Adrenal gland (tissue), 12 donors: ENCODE measurements around the gene RIPPLY3. TPM values are rescaled to one million over a fixed set of nuclear protein-coding genes. Genes with fewer than 3 reads are reported as not detected.

Experiments used
- DNase-seq, 7 donors: peaks; one replicate each; pipeline ENCODE4 v3.0.0-alpha.2; 2019 to 2020
- H3K27ac ChIP-seq, 5 donors: fragments of 200-600 bp; sonication (generic) in 4 of 5; 1 replicate in 3 of 5; 2 replicates in 2 of 5; pipeline versions ENCODE4 v1.5.1 to v1.8.0; 2016 to 2020; ENCODE audit warnings: mild to moderate bottlenecking in 1 of 5
- H3K27me3 ChIP-seq: fragments of 200-600 bp; 2 replicates; pipeline ENCODE4 v1.8.0; 2021
- H3K36me3 ChIP-seq, 2 donors: fragments of 200-600 bp; replicated peaks in 1 of 2; 1 replicate in 1 of 2; 2 replicates in 1 of 2; pipeline versions ENCODE4 v1.5.1 to v1.8.0; 2018 to 2022
- H3K4me1 ChIP-seq, 2 donors: fragments of 200-600 bp; replicated peaks in 1 of 2; 1 replicate in 1 of 2; 2 replicates in 1 of 2; pipeline versions ENCODE4 v1.5.1 to v1.8.0; 2018 to 2021
- H3K4me3 ChIP-seq, 4 donors: fragments of 200-600 bp; sonication (generic) in 3 of 4; one replicate each; pipeline ENCODE4 v1.5.1; 2016 to 2018
- H3K9me3 ChIP-seq, 3 donors: fragments of 200-600 bp; sonication (generic) in 1 of 3; replicated peaks in 1 of 3; 1 replicate in 2 of 3; 2 replicates in 1 of 3; pipeline versions ENCODE4 v1.5.1 to v1.8.0; 2016 to 2021
- CTCF ChIP-seq, 6 experiments: fragments of 450-650 bp in 4 of 6; fragments of 200-600 bp in 2 of 6; sonication (generic) in 1 of 6; IDR thresholded peaks; 1 replicate in 5 of 6; 2 replicates in 1 of 6; pipeline versions ENCODE4 v1.5.1 to v1.8.0; 2016 to 2021; ENCODE audit warnings: antibody characterized with exemption in 6 of 6, mild to moderate bottlenecking in 2 of 6, moderate library complexity in 1 of 6
- POLR2A ChIP-seq, 2 donors: fragments of 450-650 bp; IDR thresholded peaks; one replicate each; pipeline ENCODE4 v1.6.1; 2017; ENCODE audit warnings: antibody characterized with exemption in 2 of 2, mild to moderate bottlenecking in 2 of 2, moderate library complexity in 1 of 2
- WGBS, 4 donors: extraction: QIAGEN DNeasy Blood & Tissue Kit in 2 of 4; methylation state at CpG; one replicate each; pipeline versions ENCODE4 v1.1.5 to v1.1.7; 2013 to 2017; 5-methylcytosine and 5-hydroxymethylcytosine counted together
- intact Hi-C, 2 donors: fragments of 100-400 bp; cut with DNase I; formaldehyde crosslinking; loops; one replicate each; pipeline versions ENCODE4 v1.14.1 to v1.15.0; 2022 to 2023
- polyA plus RNA-seq, 3 donors: library from polyadenylated mRNA; stranded (reverse); fragments of 200-250 nt in 2 of 3; fragments of 350-450 nt in 1 of 3; fragmentation: Illumina TruSeq in 1 of 3; extraction: RNeasy Lipid Tissue Mini Kit (QIAGEN cat#74804) in 1 of 3; gene quantifications; one replicate each; pipeline ENCODE4 v1.2.3, GENCODE V29; 2013 to 2014
- small RNA-seq, 2 donors: library from RNA; depleted of rRNA; stranded (forward); fragments of <200 nt; gene quantifications; one replicate each; pipeline ENCODE3, GENCODE V24; 2016
- total RNA-seq, 9 donors: library from RNA; depleted of rRNA in 4 of 9; stranded (reverse); fragments of >200 nt in 4 of 9; fragments of 120-200 nt in 1 of 9; fragmentation: NEBNext Ultra II Directional in 1 of 9; extraction: Animal tissue kit (Norgen Biotek cat#: 25700) in 1 of 9; gene quantifications; one replicate each; pipeline versions ENCODE4 v1.1.0 to v1.2.4, GENCODE V29; 2013 to 2023
- donor health status: healthy with polysubstance abuse.
- donor health status: Bipolar disorder and iron deficiency.
- donor health status: DM: yes; HTN: yes; CAD: no.
- donor health status: DM: no; HTN: no; CAD: no.
- donor health status: DM: no; HTN: no; CAD: no.
- donor health status: DM: yes; HTN: yes; CAD: no.

RIPPLY3 gene
- total and polyA plus RNA-seq, 12 donors = 0.17 to 1.3 (median 0.39) TPM; not detected in 3

GRCh38 chr21:37062593-37062935 is 56.1 kb downstream of the RIPPLY3 start:
- intact Hi-C loops = no loop called here
- WGBS, 4 donors = 83 to 94% (median 89%) methylated on average over 6 of the region's 6 CpGs
- no peak for TF ChIP-seq CTCF (IDR thresholded peaks at IDR 0.05)
- no peak for TF ChIP-seq POLR2A (IDR thresholded peaks at IDR 0.05)

GRCh38 chr21:37063433-37063832 is 56.9 kb downstream of the RIPPLY3 start:
- TF ChIP-seq CTCF (IDR thresholded peaks at IDR 0.05) = no peak
- no peak for TF ChIP-seq POLR2A (IDR thresholded peaks at IDR 0.05)
- intact Hi-C loops = no loop called here
- no peak overlapping the region for H3K27ac ChIP-seq

More at GRCh38 chr21:37062593-37062935, 56.1 kb downstream of the RIPPLY3 start:
- H3K4me3 ChIP-seq = no peak overlapping the region
- H3K27ac ChIP-seq = no peak overlapping the region
- peaks cover 0 to 4% of the 10 kb centered on the region in 2 donors for H3K4me1 ChIP-seq
- H3K36me3 ChIP-seq = peaks cover 0 to 20% of the 10 kb centered on the region in 2 donors
- DNase-seq = no peak
- H3K9me3 ChIP-seq = no peaks in the 10 kb centered on the region
- H3K27me3 ChIP-seq = no peaks in the 10 kb centered on the region

GRCh38 chr21:37064841-37065240 is 58.3 kb downstream of the RIPPLY3 start:
- intact Hi-C loops = no loop called here
- Histone ChIP-seq H3K27me3 (no peaks in the 10 kb centered on the region), H3K4me3 (no peak overlapping the region), H3K4me1 (no peaks in the 10 kb centered on the region), H3K36me3 (peaks cover 0 to 22% of the 10 kb centered on the region in 2 donors), H3K27ac (no peak overlapping the region), H3K9me3 (no peaks in the 10 kb centered on the region)
- DNase-seq = no peak
- TF ChIP-seq CTCF (IDR thresholded peaks at IDR 0.05) = no peak
- TF ChIP-seq POLR2A (IDR thresholded peaks at IDR 0.05) = no peak

More at GRCh38 chr21:37063433-37063832, 56.9 kb downstream of the RIPPLY3 start:
- Histone ChIP-seq H3K4me1 (no peaks in the 10 kb centered on the region), H3K27me3 (no peaks in the 10 kb centered on the region), H3K9me3 (no peaks in the 10 kb centered on the region), H3K4me3 (no peak overlapping the region), H3K36me3 (peaks cover 0 to 22% of the 10 kb centered on the region in 2 donors)
- 54 to 86% (median 73%) methylated on average over 1 of the region's 1 CpG for WGBS, 4 donors
- DNase-seq = no peak

- H3K27ac ChIP-seq = no peak overlapping the region
- intact Hi-C loops = no loop called here
- H3K9me3 ChIP-seq = no peaks in the 10 kb centered on the region
- TF ChIP-seq POLR2A (IDR thresholded peaks at IDR 0.05) = no peak
- TF ChIP-seq CTCF (IDR thresholded peaks at IDR 0.05) = no peak
- no peaks in the 10 kb centered on the region for H3K27me3 ChIP-seq
- peaks cover 0 to 22% of the 10 kb centered on the region in 2 donors for H3K36me3 ChIP-seq
- peaks cover 0 to 6% of the 10 kb centered on the region in 2 donors for H3K4me1 ChIP-seq
- WGBS, 4 donors = 86 to 98% (median 94%) methylated on average over 9 of the region's 9 CpGs
- no peak for DNase-seq
- no peak overlapping the region for H3K4me3 ChIP-seq
Observed at GRCh38 chr21:37065561-37066177, 59.2 kb downstream of the RIPPLY3 start.

Small RNA genes lying within 50 kb of the gene (small RNA-seq; reads per million reads assigned to genes)
- 0 reads per million in 2 donors for gene RF00019
- 0 reads per million in 2 donors for gene RNU6-696P

Other genes with a start within 250 kb of the RIPPLY3 start
- gene HLCS, start 40.0 kb upstream of the RIPPLY3 start, total RNA-seq = 10 to 100 TPM; 13.3 to 34.4 (median 20.5) TPM
- 10 to 100 TPM in 1 of 3 donors, 1 to 10 TPM in 2; 4.4 to 18.3 (median 6.4) TPM for gene HLCS, start 40.0 kb upstream of the RIPPLY3 start, polyA plus RNA-seq
- 10 to 100 TPM in 8 of 9 donors, 1 to 10 TPM in 1; 7.3 to 97.3 (median 55.4) TPM for gene PIGP, start 66.4 kb downstream of the RIPPLY3 start, total RNA-seq
- 100 to 1,000 TPM in 1 of 3 donors, 10 to 100 TPM in 2; 23.2 to 236 (median 33.9) TPM for gene PIGP, start 66.4 kb downstream of the RIPPLY3 start, polyA plus RNA-seq
- gene TTC3, start 66.6 kb downstream of the RIPPLY3 start, total RNA-seq = 100 to 1,000 TPM in 8 of 9 donors, 10 to 100 TPM in 1; 96.8 to 286 (median 145) TPM
- 100 to 1,000 TPM in 1 of 3 donors, 10 to 100 TPM in 2; 37.9 to 109 (median 53.6) TPM for gene TTC3, start 66.6 kb downstream of the RIPPLY3 start, polyA plus RNA-seq